Left lung (tissue), 10 donors: ENCODE data around the gene SHCBP1L. TPM values are rescaled to one million over a fixed set of nuclear protein-coding genes. Genes with fewer than 3 reads are reported as not detected.

ENCODE experiments used
- ATAC-seq: fragments of 200-7000 bp; cut with Tn5 transposase; one replicate; pipeline ENCODE4 v1.9.1; 2020; ENCODE audit warnings: moderate library complexity
- DNase-seq, 4 donors: peaks; one replicate each; pipeline ENCODE4 v3.0.0-alpha.2; 2013 to 2020
- H3K27ac ChIP-seq, 2 donors: fragments of 200-600 bp; sonication (generic) in 1 of 2; one replicate each; pipeline versions ENCODE4 v1.5.0 to v1.8.0; 2020 to 2021
- H3K27me3 ChIP-seq, 2 donors: fragments of 200-600 bp; sonication (generic) in 1 of 2; one replicate each; pipeline versions ENCODE4 v1.5.0 to v1.8.0; 2020 to 2021
- H3K36me3 ChIP-seq, 2 donors: fragments of 200-600 bp; sonication (generic) in 1 of 2; one replicate each; pipeline versions ENCODE4 v1.5.0 to v1.8.0; 2020 to 2021
- H3K4me1 ChIP-seq, 2 donors: fragments of 200-600 bp; one replicate each; pipeline ENCODE4 v1.8.0; 2021
- H3K4me3 ChIP-seq, 2 donors: fragments of 200-600 bp; sonication (generic) in 1 of 2; one replicate each; pipeline versions ENCODE4 v1.5.0 to v1.8.0; 2020 to 2021; ENCODE audit warnings: mild to moderate bottlenecking in 1 of 2
- H3K9me3 ChIP-seq, 2 donors: fragments of 200-600 bp; sonication (generic) in 1 of 2; one replicate each; pipeline versions ENCODE4 v1.5.0 to v1.8.0; 2020 to 2021
- intact Hi-C, 2 donors: fragments of 100-400 bp; cut with DNase I; formaldehyde crosslinking; loops; one replicate each; pipeline versions ENCODE4 v1.11.2 to v1.14.2; 2022
- polyA plus RNA-seq, 6 donors: library from polyadenylated mRNA; unstranded; fragments of 120-200 nt; gene quantifications; one replicate each; pipeline ENCODE4 v1.2.1, GENCODE V29; 2013; ENCODE audit not compliant: insufficient read length in 6 of 6
- total RNA-seq, 2 donors: library from RNA; stranded (reverse); fragmentation: NEBNext Ultra II Directional; extraction: Animal tissue kit (Norgen Biotek cat#: 25700); gene quantifications; one replicate each; pipeline ENCODE4 v1.2.1, GENCODE V29; 2021
- TF ChIP-seq, protein P1 (sequence below), 2 donors: fragments of 200-600 bp; sonication (generic) in 1 of 2; IDR thresholded peaks; one replicate each; pipeline versions ENCODE4 v1.5.0 to v1.8.0; 2021; ENCODE audit warnings: antibody characterized with exemption in 2 of 2
- donor health status: DM: no; HTN: yes; CAD: no.
- donor health status: DM: no; HTN: no; CAD: no.

SHCBP1L gene
- total and polyA plus RNA-seq, 8 donors = 0.27 to 0.86 (median 0.58) TPM; not detected in 2

DNA sequence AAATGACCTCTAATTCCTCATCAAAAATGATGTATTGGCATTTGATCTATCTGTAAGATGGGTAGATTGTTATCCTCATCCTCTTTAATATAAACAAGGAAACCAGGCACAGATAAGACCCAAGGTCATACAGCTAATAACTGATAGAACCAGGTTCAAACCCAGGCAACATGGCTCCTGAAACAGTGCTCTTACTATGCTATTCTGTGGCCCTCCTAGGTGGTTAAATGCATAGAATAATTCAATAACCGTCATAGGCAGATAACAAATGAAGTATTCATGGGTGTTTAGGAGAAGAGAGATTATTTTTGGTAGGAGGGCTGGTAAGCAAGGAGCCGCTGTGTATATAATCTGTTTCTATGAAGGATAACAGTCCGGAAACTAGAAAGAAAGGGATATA lies 67.4 kb downstream of the SHCBP1L start:
- ATAC-seq = no peak
- intact Hi-C loops = no loop called here

DNA sequence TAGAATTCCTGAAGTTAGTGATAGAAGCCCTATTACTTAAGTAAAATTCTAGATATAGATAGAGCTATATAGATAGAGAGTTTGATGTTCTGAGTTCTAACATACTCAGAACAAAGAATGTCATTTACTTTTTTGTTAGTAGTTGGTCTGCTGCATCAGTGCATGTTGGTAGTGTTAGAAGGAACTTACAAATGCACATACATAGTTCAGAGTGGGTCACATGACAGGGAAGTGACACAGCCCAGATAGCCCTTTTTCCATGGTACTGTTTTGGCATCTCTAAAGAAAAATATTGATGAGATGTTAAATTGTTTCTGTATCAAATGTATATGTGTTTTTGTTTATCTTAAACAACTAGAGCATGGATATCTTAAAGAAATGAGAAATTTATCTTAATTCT lies 68.1 kb downstream of the SHCBP1L start:
- no peaks in the 10 kb centered on the region for H3K27me3 ChIP-seq
- no peak overlapping the region for H3K27ac ChIP-seq
- no peaks in the 10 kb centered on the region for H3K9me3 ChIP-seq
- DNase-seq (no peak), ATAC-seq (no peak)
- H3K4me3 ChIP-seq = no peak overlapping the region
- intact Hi-C loops = no loop called here
- H3K36me3 ChIP-seq = peaks cover 12 to 100% of the 10 kb centered on the region in 2 donors
- TF ChIP-seq, protein P1, sequence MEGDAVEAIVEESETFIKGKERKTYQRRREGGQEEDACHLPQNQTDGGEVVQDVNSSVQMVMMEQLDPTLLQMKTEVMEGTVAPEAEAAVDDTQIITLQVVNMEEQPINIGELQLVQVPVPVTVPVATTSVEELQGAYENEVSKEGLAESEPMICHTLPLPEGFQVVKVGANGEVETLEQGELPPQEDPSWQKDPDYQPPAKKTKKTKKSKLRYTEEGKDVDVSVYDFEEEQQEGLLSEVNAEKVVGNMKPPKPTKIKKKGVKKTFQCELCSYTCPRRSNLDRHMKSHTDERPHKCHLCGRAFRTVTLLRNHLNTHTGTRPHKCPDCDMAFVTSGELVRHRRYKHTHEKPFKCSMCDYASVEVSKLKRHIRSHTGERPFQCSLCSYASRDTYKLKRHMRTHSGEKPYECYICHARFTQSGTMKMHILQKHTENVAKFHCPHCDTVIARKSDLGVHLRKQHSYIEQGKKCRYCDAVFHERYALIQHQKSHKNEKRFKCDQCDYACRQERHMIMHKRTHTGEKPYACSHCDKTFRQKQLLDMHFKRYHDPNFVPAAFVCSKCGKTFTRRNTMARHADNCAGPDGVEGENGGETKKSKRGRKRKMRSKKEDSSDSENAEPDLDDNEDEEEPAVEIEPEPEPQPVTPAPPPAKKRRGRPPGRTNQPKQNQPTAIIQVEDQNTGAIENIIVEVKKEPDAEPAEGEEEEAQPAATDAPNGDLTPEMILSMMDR (IDR thresholded peaks at IDR 0.05) = no peak
- H3K4me1 ChIP-seq = no peaks in the 10 kb centered on the region

More for the DNA sequence above, 67.4 kb downstream of the SHCBP1L start:
- no peaks in the 10 kb centered on the region for H3K9me3 ChIP-seq
- no peaks in the 10 kb centered on the region for H3K4me1 ChIP-seq
- TF ChIP-seq, protein P1 (IDR thresholded peaks at IDR 0.05) = no peak
- no peak overlapping the region for H3K4me3 ChIP-seq
- H3K27me3 ChIP-seq = no peaks in the 10 kb centered on the region
- DNase-seq = no peak
- H3K27ac ChIP-seq = no peak overlapping the region
- peaks cover 12 to 93% of the 10 kb centered on the region in 2 donors for H3K36me3 ChIP-seq

DNA sequence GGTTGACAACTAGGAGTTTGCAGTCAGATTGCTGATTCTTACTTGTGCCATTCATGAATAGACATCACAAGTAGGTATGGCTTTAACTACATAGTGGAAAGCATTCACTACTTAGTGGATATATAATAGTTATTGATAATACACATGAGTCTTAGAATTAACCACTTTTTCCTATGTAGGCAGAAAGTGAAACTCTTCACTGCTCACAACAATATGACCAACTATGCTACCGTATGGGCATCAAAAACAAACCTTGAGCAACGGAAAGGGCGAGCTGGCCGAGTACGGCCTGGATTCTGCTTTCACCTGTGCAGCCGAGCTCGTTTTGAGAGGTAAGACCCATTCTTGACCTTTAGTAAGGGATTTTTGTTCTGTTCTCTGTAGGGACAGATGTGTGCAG lies 75.1 kb downstream of the SHCBP1L start:
- TF ChIP-seq, protein P1 (IDR thresholded peaks at IDR 0.05) = no peak
- Histone ChIP-seq H3K9me3 (no peaks in the 10 kb centered on the region), H3K4me3 (no peak overlapping the region), H3K4me1 (no peaks in the 10 kb centered on the region), H3K36me3 (peaks cover 4 to 100% of the 10 kb centered on the region in 2 donors), H3K27me3 (no peaks in the 10 kb centered on the region), H3K27ac (no peak overlapping the region)
- ATAC-seq (no peak), DNase-seq (no peak)
- intact Hi-C loops = no loop called here

DNA sequence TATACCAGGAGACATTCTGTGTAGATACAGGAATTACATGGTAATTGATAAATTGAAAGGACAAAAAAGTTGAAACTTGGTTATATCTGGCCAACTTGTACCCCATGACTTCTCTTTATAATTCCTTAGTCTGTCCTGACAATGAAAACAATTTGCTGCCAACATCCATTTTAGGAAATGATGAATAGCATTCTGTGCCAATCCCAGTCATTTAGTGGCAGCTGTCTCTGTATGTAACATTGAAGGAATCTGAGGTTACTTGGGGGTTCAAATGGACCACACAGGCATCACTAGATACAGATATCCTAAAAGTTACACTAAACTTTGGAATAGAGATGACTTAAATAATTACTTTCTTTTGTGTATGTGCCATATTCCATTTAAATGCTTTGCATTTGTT lies 75.6 kb downstream of the SHCBP1L start:
- no peaks in the 10 kb centered on the region for H3K9me3 ChIP-seq
- H3K4me3 ChIP-seq = no peak overlapping the region
- no peaks in the 10 kb centered on the region for H3K4me1 ChIP-seq
- intact Hi-C loops = no loop called here
- ATAC-seq = no peak
- H3K27me3 ChIP-seq = no peaks in the 10 kb centered on the region
- H3K36me3 ChIP-seq = peaks cover 4 to 100% of the 10 kb centered on the region in 2 donors
- H3K27ac ChIP-seq = no peak overlapping the region
- TF ChIP-seq, protein P1 (IDR thresholded peaks at IDR 0.05) = no peak
- no peak for DNase-seq

DNA sequence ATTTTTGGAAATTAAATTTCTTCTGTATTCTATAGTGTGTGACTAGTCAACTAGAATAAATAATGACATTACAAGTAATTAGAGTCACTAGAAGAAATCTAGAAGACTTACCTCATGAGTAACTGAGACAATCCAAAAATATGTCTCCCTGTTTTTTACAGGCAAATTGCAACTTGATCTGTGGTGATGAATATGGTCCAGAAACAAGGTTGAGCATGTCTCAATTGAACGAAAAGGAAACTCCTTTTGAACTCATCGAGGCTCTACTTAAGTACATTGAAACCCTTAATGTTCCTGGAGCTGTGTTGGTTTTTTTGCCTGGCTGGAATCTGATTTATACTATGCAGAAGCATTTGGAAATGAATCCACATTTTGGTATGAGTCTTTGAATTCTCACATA lies 77.1 kb downstream of the SHCBP1L start:
- ATAC-seq (no peak), DNase-seq (no peak)
- TF ChIP-seq, protein P1 (IDR thresholded peaks at IDR 0.05) = no peak
- Histone ChIP-seq H3K36me3 (peaks cover 4 to 100% of the 10 kb centered on the region in 2 donors), H3K4me1 (no peaks in the 10 kb centered on the region), H3K27me3 (no peaks in the 10 kb centered on the region), H3K27ac (no peak overlapping the region), H3K4me3 (no peak overlapping the region), H3K9me3 (no peaks in the 10 kb centered on the region)
- intact Hi-C loops = no loop called here
